Activated T-cell treated with anti-CD3 and anti-CD28 coated beads, Interleukin-2, amount 50 U/mL, for 48 hours (primary cell): ENCODE results near the gene MAPK1IP1L.

Source experiments
- DNase-seq, 2 experiments: peaks; one replicate each; pipeline ENCODE4 v3.0.0-alpha.2; 2020

MAPK1IP1L gene

GRCh38 chr14:55098561-55098898 is 47.1 kb downstream of the MAPK1IP1L start:
- DNase-seq = no peak

GRCh38 chr14:55099756-55100155 is 48.3 kb downstream of the MAPK1IP1L start:
- DNase-seq = no peak

- DNase-seq = no peak
Observed at GRCh38 chr14:55101698-55102097, 50.3 kb downstream of the MAPK1IP1L start.

GRCh38 chr14:55102141-55102621 is 50.7 kb downstream of the MAPK1IP1L start:
- peak; percentile 42 to 56 for DNase-seq

GRCh38 chr14:55103005-55103640 is 51.7 kb downstream of the MAPK1IP1L start:
- DNase-seq = peak; percentile 71 to 74

GRCh38 chr14:55103971-55104954 is 52.8 kb downstream of the MAPK1IP1L start:
- no peak for DNase-seq

GRCh38 chr14:55105991-55106390 is 54.5 kb downstream of the MAPK1IP1L start:
- DNase-seq = no peak

GRCh38 chr14:55107766-55108554 is 56.5 kb downstream of the MAPK1IP1L start:
- peak; percentile 57 to 60 for DNase-seq

GRCh38 chr14:55109836-55110235 is 58.4 kb downstream of the MAPK1IP1L start:
- DNase-seq = no peak

GRCh38 chr14:55111122-55111708 is 59.8 kb downstream of the MAPK1IP1L start:
- no peak for DNase-seq

GRCh38 chr14:55114720-55115119 is 63.3 kb downstream of the MAPK1IP1L start:
- no peak for DNase-seq

- DNase-seq = no peak
Observed at GRCh38 chr14:55115460-55115859, 64.0 kb downstream of the MAPK1IP1L start.

- DNase-seq = no peak
Observed at GRCh38 chr14:55115861-55116245, 64.4 kb downstream of the MAPK1IP1L start.

- no peak for DNase-seq
Observed at GRCh38 chr14:55116246-55117030, 65.0 kb downstream of the MAPK1IP1L start.

GRCh38 chr14:55117803-55118441 is 66.5 kb downstream of the MAPK1IP1L start:
- no peak for DNase-seq

GRCh38 chr14:55118761-55119160 is 67.3 kb downstream of the MAPK1IP1L start:
- DNase-seq = no peak
